Brain microvascular endothelial cell (primary cell): Measurements from ENCODE around the gene CDC37L1.
"Not testable (repeated sequence)": the region's sequence is repeated elsewhere in the genome, so short reads cannot be mapped to it uniquely, and the experiment has no call there.

Experiments used
- DNase-seq: peaks from one replicate; pipeline ENCODE4 v3.0.0-alpha.2; 2020
- H3K27ac ChIP-seq: fragments of 250-450 bp; sonication (Bioruptor Pico); 2 replicates; pipeline ENCODE4 v1.5.1; 2020; ENCODE audit warnings: mild to moderate bottlenecking, moderate library complexity
- H3K27me3 ChIP-seq: fragments of 250-450 bp; sonication (Bioruptor Pico); replicated peaks from 2 replicates; pipeline ENCODE4 v1.5.1; 2020; ENCODE audit warnings: mild to moderate bottlenecking
- H3K36me3 ChIP-seq: fragments of 250-450 bp; sonication (Bioruptor Pico); replicated peaks from 2 replicates; pipeline ENCODE4 v1.5.1; 2020; ENCODE audit warnings: mild to moderate bottlenecking
- H3K4me3 ChIP-seq: 2 replicates; pipeline ENCODE4 v1.5.1; 2011; ENCODE audit warnings: low read depth, mild to moderate bottlenecking, control low read depth, low read length, moderate library complexity
- CTCF ChIP-seq: IDR thresholded peaks from 2 replicates; pipeline ENCODE4 v1.5.1; 2011; ENCODE audit warnings: low read depth, mild to moderate bottlenecking, moderate library complexity, low read length, control low read depth, inconsistent platforms; ENCODE audit errors: missing control alignments
- in situ Hi-C: cut with HindIII; loops from 2 replicates; pipeline ENCODE4 v1.10.0; 2017; ENCODE audit warnings: low sequenced_read_pairs, low pct_ligation_motif_present

Gene CDC37L1

DNA sequence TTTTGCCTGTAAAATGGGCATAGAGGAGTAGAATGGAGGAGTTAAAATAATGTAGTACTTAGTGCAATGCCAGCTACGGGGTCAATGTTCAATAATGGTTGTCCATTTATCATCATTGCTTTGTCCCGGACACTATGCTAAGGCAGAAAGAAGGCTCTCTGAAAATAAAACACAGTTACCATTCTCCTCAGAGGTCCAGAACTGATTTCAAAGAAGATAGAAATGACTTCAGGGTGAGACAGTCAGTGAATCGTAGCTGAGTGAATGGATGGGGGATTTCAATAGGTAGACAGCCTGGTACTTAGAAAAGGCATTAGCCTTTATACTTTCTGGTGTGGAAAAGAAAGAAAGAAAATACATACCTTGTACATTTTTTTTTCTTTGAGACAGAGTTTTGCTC lies 62.9 kb downstream of the CDC37L1 start:
- Histone ChIP-seq H3K27me3 (no peaks in the 10 kb centered on the region), H3K36me3 (no peaks in the 10 kb centered on the region), H3K4me3 (no peak overlapping the region), H3K27ac (no peak overlapping the region)
- DNase-seq: no peak
- in situ Hi-C loops: no loop called here
- no peak for TF ChIP-seq CTCF

GRCh38 chr9:4743131-4743875 lies 63.9 kb downstream of the CDC37L1 start:
- in situ Hi-C loops: no loop called here
- H3K36me3 ChIP-seq: no peaks in the 10 kb centered on the region
- no peak overlapping the region for H3K4me3 ChIP-seq
- no peak for DNase-seq
- TF ChIP-seq CTCF: no peak
- no peak overlapping the region for H3K27ac ChIP-seq
- no peaks in the 10 kb centered on the region for H3K27me3 ChIP-seq

GRCh38 chr9:4746278-4747030 lies 67.1 kb downstream of the CDC37L1 start:
- Histone ChIP-seq H3K4me3 (no peak overlapping the region), H3K36me3 (no peaks in the 10 kb centered on the region), H3K27me3 (no peaks in the 10 kb centered on the region), H3K27ac (no peak overlapping the region)
- no peak for TF ChIP-seq CTCF
- no peak for DNase-seq
- in situ Hi-C loops: no loop called here

DNA sequence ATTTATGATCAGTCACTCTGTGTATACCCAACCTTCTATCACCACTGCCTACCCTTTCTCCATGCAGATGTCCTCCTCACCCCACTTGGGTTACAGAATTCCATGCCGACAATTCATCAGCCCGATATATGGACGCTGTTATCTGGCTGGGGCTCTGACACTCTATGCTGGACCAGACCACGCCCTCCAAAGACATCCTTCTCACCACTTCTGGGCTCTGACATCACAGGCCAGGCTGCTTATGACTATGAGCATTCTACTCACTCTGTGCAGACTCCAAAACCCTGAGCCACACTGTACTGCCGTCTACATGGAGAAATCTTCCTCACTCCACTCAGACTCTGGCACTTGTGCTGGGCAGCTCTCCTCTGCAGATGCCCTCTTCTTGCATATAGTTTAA lies 69.2 kb downstream of the CDC37L1 start:
- no peaks in the 10 kb centered on the region for H3K36me3 ChIP-seq
- in situ Hi-C loops: no loop called here
- no peaks in the 10 kb centered on the region for H3K27me3 ChIP-seq
- TF ChIP-seq CTCF: no peak
- H3K27ac ChIP-seq: no peak overlapping the region
- DNase-seq: peak; percentile 13
- H3K4me3 ChIP-seq: no peak overlapping the region

DNA sequence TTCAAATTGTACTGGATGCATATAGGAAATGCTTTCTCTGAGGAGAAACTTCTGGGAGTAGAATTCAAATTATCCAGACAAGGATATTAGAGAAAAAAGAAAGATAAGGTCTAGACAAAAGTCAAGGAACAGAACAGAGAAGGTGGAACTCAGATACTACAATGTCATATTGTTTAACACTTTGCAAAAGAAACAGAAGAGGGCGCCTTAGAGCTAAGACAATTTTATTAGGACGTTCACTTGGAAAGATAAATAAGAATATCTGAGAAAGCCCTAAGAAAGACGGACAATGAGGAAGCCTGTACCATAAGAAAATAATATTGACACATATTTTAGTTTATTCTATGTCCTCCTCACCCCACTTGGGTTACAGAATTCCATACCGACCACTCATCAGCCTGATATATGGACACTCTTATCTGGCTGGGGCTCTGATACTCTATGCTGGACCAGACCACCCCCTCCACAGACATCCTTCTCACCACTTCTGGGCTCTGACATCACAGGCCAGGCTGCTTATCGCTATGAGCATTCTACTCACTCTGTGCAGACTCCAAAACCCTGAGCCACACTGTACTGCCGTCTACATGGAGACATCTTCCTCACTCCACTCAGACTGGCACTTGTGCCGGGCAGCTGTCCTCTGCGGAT lies 70.8 kb downstream of the CDC37L1 start:
- Histone ChIP-seq H3K27me3 (no peaks in the 10 kb centered on the region), H3K27ac (no peak overlapping the region), H3K36me3 (no peaks in the 10 kb centered on the region), H3K4me3 (no peak overlapping the region)
- peak; percentile 86 for DNase-seq
- in situ Hi-C loops: no loop called here
- peak; percentile 34 for TF ChIP-seq CTCF

DNA sequence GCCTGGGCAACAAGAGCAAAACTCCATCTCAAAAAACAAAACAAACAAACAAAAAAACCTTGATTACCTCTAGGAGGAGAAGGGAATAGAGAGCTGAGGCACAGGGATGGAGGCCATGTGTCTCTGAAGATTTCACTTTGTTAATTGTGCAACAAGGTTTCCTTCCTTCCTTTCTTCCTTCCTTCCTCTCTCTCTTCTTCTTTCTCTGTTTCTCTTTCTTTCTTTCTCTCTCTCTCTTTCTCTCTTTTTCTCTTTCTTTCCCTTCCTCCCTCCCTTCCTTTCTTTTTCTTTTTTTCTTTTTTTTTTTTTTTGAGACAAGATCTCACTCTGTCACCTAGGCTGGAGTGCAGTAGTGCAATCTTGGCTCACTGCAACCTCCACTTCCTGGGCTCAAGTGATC lies 75.2 kb downstream of the CDC37L1 start:
- H3K27me3 ChIP-seq, H3K36me3 ChIP-seq, in situ Hi-C loops, H3K4me3 ChIP-seq, DNase-seq, H3K27ac ChIP-seq: not testable (repeated sequence)
